GM23338 (cell line): ENCODE measurements around the gene IGF1. TPM values are rescaled to one million over a fixed set of nuclear protein-coding genes. Genes with fewer than 3 reads are reported as not detected.

Experiments used
- ATAC-seq: fragments of 200-7000 bp; cut with Tn5 transposase; 3 replicates; pipeline ENCODE4 v1.9.1; 2020
- DNase-seq: peaks from one replicate; pipeline ENCODE4 v3.0.0-alpha.2; 2015; ENCODE audit warnings: low spot score
- H2AFZ ChIP-seq: fragments of 200-600 bp; sonication (generic); 2 replicates; pipeline ENCODE4 v1.8.0; 2016; ENCODE audit warnings: antibody characterized with exemption, mild to moderate bottlenecking, moderate library complexity
- H3F3A ChIP-seq: fragments of 200-600 bp; sonication (generic); replicated peaks from 2 replicates; pipeline ENCODE4 v1.8.0; 2017; ENCODE audit warnings: antibody characterized with exemption, mixed run types, low read depth
- H3K27ac ChIP-seq: fragments of 200-600 bp; sonication (generic); 2 replicates; pipeline ENCODE4 v1.6.1; 2016; ENCODE audit warnings: low read depth
- H3K27me3 ChIP-seq: fragments of 200-600 bp; sonication (generic); 2 replicates; pipeline ENCODE4 v1.8.0; 2016; ENCODE audit warnings: mild to moderate bottlenecking, mixed run types, moderate library complexity; ENCODE audit not compliant: insufficient read depth
- H3K36me3 ChIP-seq: fragments of 200-600 bp; sonication (generic); 2 replicates; pipeline ENCODE4 v1.8.0; 2016; ENCODE audit warnings: mild to moderate bottlenecking; ENCODE audit not compliant: insufficient read depth
- H3K4me1 ChIP-seq: fragments of 200-600 bp; sonication (generic); 2 replicates; pipeline ENCODE4 v1.8.0; 2016; ENCODE audit warnings: mild to moderate bottlenecking, moderate library complexity; ENCODE audit not compliant: insufficient read depth
- H3K4me2 ChIP-seq: fragments of 200-600 bp; sonication (generic); 2 replicates; pipeline ENCODE4 v1.7.1; 2017; ENCODE audit warnings: mixed run types
- H3K4me3 ChIP-seq: fragments of 200-600 bp; sonication (generic); 2 replicates; pipeline ENCODE4 v1.6.1; 2016; ENCODE audit warnings: mixed run types
- H3K79me2 ChIP-seq: fragments of 200-600 bp; sonication (generic); replicated peaks from 2 replicates; pipeline ENCODE4 v1.8.0; 2017; ENCODE audit warnings: mild to moderate bottlenecking; ENCODE audit not compliant: insufficient read depth
- H3K9me2 ChIP-seq: fragments of 200-600 bp; sonication (generic); 2 replicates; pipeline ENCODE4 v1.8.0; 2017; ENCODE audit not compliant: insufficient read depth
- H4K20me1 ChIP-seq: fragments of 200-600 bp; sonication (generic); replicated peaks from 2 replicates; pipeline ENCODE4 v1.8.0; 2017; ENCODE audit warnings: mild to moderate bottlenecking; ENCODE audit not compliant: insufficient read depth
- H3K27ac Mint-ChIP-seq: 2 replicates; pipeline ENCODE4 v1.8.0; 2020; ENCODE audit warnings: inconsistent platforms, mild to moderate bottlenecking, moderate library complexity, mixed read lengths
- H3K27me3 Mint-ChIP-seq: 3 replicates; pipeline ENCODE4 v1.8.0; 2022; ENCODE audit warnings: low read depth, mild to moderate bottlenecking, moderate library complexity, mixed read lengths, inconsistent platforms; ENCODE audit not compliant: insufficient read depth, poor library complexity
- H3K36me3 Mint-ChIP-seq: 3 replicates; pipeline ENCODE4 v1.8.0; 2021; ENCODE audit warnings: low read depth, mild to moderate bottlenecking, inconsistent platforms, moderate library complexity, mixed read lengths
- H3K4me1 Mint-ChIP-seq: 3 replicates; pipeline ENCODE4 v1.8.0; 2020; ENCODE audit warnings: mild to moderate bottlenecking, inconsistent platforms, mixed read lengths
- H3K4me3 Mint-ChIP-seq: 3 replicates; pipeline ENCODE4 v1.8.0; 2021; ENCODE audit warnings: moderate library complexity, mild to moderate bottlenecking, inconsistent platforms, mixed read lengths
- H3K9me3 Mint-ChIP-seq: 3 replicates; pipeline ENCODE4 v1.8.0; 2020; ENCODE audit warnings: moderate library complexity, mild to moderate bottlenecking, inconsistent platforms, mixed read lengths
- CREB1 ChIP-seq: fragments of 250-450 bp; sonication (Bioruptor Pico); IDR thresholded peaks from 2 replicates; pipeline ENCODE4 v1.5.0; 2020; ENCODE audit warnings: low read depth, mild to moderate bottlenecking, moderate library complexity
- EZH2 ChIP-seq: fragments of 200-600 bp; sonication (generic); IDR thresholded peaks from one replicate; pipeline ENCODE4 v1.8.0; 2017; ENCODE audit warnings: antibody characterized with exemption, mild to moderate bottlenecking, low read depth; ENCODE audit not compliant: unreplicated experiment
- EZH2phosphoT487 ChIP-seq: fragments of 200-600 bp; sonication (generic); IDR thresholded peaks from one replicate; pipeline ENCODE4 v1.8.1; 2018; ENCODE audit warnings: antibody characterized with exemption; ENCODE audit not compliant: unreplicated experiment
- JUNB ChIP-seq: IDR thresholded peaks from one replicate; pipeline ENCODE4 v1.6.1; 2016; ENCODE audit warnings: antibody characterized with exemption; ENCODE audit not compliant: unreplicated experiment
- NANOG ChIP-seq: IDR thresholded peaks from 2 replicates; pipeline ENCODE4 v1.6.1; 2016; ENCODE audit warnings: antibody characterized with exemption, borderline replicate concordance
- POLR2AphosphoS5 ChIP-seq: IDR thresholded peaks from 2 replicates; pipeline ENCODE4 v1.6.1; 2016; ENCODE audit warnings: antibody characterized with exemption, low read depth
- STAT1 ChIP-seq: IDR thresholded peaks from one replicate; pipeline ENCODE4 v1.6.1; 2016; ENCODE audit warnings: antibody characterized with exemption; ENCODE audit not compliant: unreplicated experiment
- ZNF114 ChIP-seq: fragments of 250-450 bp; sonication (Bioruptor Pico); IDR thresholded peaks from 2 replicates; pipeline ENCODE4 v1.5.0; 2020; ENCODE audit warnings: mild to moderate bottlenecking, moderate library complexity
- ZNF331 ChIP-seq: fragments of 250-450 bp; sonication (Bioruptor Pico); IDR thresholded peaks from 2 replicates; pipeline ENCODE4 v1.5.0; 2020; ENCODE audit warnings: low read depth, mild to moderate bottlenecking, moderate library complexity
- polyA plus RNA-seq: library from polyadenylated mRNA; unstranded; fragments of >200 nt; fragmentation: Nextera tagmentation; extraction: Ambion mirVana; gene quantifications from 2 replicates; pipeline ENCODE4 v1.2.1, GENCODE V29; 2016
- total RNA-seq: library from RNA; depleted of rRNA; stranded (reverse); fragments of >200 nt; shearing (Covaris generic); gene quantifications from 2 replicates; pipeline ENCODE4 v1.2.3, GENCODE V29; 2014
- TF ChIP-seq, protein P1 (sequence below), 2 experiments: fragments of 200-600 bp in 1 of 2; sonication (generic) in 1 of 2; conservative IDR thresholded peaks; 2 replicates each; pipeline versions ENCODE4 v1.5.1 to v1.6.1; 2016 to 2017; ENCODE audit warnings: antibody characterized with exemption in 2 of 2, low read depth in 2 of 2, mild to moderate bottlenecking in 2 of 2, moderate library complexity in 1 of 2
- TF ChIP-seq, protein P2 (sequence below): IDR thresholded peaks from one replicate; pipeline ENCODE4 v1.6.1; 2018; ENCODE audit warnings: antibody characterized with exemption; ENCODE audit not compliant: unreplicated experiment
- TF ChIP-seq, protein P3 (sequence below): IDR thresholded peaks from 2 replicates; pipeline ENCODE4 v1.6.1; 2016; ENCODE audit warnings: antibody characterized with exemption
- TF ChIP-seq, protein P4 (sequence below): fragments of 250-450 bp; sonication (Bioruptor Pico); IDR thresholded peaks from 2 replicates; pipeline ENCODE4 v1.5.0; 2020; ENCODE audit warnings: mild to moderate bottlenecking, moderate library complexity

Gene IGF1
- total and polyA plus RNA-seq, 2 experiments from 2014 or later, result 0.29 TPM; not detected in 1

DNA sequence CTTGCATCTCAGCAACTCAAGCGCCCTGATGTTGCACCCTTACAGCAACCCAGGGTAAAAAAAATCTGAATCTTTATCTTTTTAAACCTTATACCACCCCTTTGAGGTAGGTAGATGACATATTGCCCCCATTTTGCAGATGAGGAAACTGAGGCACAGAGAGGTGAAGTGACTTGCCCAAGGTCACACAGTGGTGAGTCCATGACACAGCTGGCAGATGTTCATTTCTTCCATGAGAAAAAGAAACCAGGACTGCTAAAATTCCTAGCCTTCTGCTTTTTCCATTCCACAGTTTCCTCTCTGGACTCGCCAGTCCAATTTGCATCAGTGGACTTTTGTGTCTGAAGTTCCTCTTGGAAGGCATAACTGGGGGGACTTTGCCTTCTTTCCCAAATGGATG, 79.3 kb downstream of the IGF1 start:
- H3K4me3 Mint-ChIP-seq, result no peak overlapping the region
- Histone ChIP-seq H3F3A (no peaks in the 10 kb centered on the region), H3K79me2 (no peaks in the 10 kb centered on the region), H3K9me2 (no peaks in the 10 kb centered on the region), H3K4me2 (no peak overlapping the region), H4K20me1 (no peaks in the 10 kb centered on the region), H3K36me3 (no peaks in the 10 kb centered on the region), H3K4me3 (no peak overlapping the region), H3K27ac (no peak overlapping the region), H3K4me1 (no peaks in the 10 kb centered on the region), H3K27me3 (no peaks in the 10 kb centered on the region), H2AFZ (no peak overlapping the region)
- DNase-seq, result no peak
- no peaks in the 10 kb centered on the region for H3K4me1 Mint-ChIP-seq
- ATAC-seq, result no peak
- no peak overlapping the region for H3K27ac Mint-ChIP-seq
- TF ChIP-seq EZH2 (no peak), ZNF331 (no peak), ZNF114 (CRISPR knock-in tag) (no peak), EZH2phosphoT487 (no peak), CREB1 (CRISPR knock-in tag) (no peak), JUNB (no peak), POLR2AphosphoS5 (no peak), STAT1 (no peak), NANOG (no peak)
- TF ChIP-seq, protein P1, sequence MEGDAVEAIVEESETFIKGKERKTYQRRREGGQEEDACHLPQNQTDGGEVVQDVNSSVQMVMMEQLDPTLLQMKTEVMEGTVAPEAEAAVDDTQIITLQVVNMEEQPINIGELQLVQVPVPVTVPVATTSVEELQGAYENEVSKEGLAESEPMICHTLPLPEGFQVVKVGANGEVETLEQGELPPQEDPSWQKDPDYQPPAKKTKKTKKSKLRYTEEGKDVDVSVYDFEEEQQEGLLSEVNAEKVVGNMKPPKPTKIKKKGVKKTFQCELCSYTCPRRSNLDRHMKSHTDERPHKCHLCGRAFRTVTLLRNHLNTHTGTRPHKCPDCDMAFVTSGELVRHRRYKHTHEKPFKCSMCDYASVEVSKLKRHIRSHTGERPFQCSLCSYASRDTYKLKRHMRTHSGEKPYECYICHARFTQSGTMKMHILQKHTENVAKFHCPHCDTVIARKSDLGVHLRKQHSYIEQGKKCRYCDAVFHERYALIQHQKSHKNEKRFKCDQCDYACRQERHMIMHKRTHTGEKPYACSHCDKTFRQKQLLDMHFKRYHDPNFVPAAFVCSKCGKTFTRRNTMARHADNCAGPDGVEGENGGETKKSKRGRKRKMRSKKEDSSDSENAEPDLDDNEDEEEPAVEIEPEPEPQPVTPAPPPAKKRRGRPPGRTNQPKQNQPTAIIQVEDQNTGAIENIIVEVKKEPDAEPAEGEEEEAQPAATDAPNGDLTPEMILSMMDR (conservative IDR thresholded peaks at IDR 0.05; ENCODE audit: low read depth in 2 of 2), result no peak
- TF ChIP-seq, protein P2, sequence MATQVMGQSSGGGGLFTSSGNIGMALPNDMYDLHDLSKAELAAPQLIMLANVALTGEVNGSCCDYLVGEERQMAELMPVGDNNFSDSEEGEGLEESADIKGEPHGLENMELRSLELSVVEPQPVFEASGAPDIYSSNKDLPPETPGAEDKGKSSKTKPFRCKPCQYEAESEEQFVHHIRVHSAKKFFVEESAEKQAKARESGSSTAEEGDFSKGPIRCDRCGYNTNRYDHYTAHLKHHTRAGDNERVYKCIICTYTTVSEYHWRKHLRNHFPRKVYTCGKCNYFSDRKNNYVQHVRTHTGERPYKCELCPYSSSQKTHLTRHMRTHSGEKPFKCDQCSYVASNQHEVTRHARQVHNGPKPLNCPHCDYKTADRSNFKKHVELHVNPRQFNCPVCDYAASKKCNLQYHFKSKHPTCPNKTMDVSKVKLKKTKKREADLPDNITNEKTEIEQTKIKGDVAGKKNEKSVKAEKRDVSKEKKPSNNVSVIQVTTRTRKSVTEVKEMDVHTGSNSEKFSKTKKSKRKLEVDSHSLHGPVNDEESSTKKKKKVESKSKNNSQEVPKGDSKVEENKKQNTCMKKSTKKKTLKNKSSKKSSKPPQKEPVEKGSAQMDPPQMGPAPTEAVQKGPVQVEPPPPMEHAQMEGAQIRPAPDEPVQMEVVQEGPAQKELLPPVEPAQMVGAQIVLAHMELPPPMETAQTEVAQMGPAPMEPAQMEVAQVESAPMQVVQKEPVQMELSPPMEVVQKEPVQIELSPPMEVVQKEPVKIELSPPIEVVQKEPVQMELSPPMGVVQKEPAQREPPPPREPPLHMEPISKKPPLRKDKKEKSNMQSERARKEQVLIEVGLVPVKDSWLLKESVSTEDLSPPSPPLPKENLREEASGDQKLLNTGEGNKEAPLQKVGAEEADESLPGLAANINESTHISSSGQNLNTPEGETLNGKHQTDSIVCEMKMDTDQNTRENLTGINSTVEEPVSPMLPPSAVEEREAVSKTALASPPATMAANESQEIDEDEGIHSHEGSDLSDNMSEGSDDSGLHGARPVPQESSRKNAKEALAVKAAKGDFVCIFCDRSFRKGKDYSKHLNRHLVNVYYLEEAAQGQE, result no peak
- TF ChIP-seq, protein P3, sequence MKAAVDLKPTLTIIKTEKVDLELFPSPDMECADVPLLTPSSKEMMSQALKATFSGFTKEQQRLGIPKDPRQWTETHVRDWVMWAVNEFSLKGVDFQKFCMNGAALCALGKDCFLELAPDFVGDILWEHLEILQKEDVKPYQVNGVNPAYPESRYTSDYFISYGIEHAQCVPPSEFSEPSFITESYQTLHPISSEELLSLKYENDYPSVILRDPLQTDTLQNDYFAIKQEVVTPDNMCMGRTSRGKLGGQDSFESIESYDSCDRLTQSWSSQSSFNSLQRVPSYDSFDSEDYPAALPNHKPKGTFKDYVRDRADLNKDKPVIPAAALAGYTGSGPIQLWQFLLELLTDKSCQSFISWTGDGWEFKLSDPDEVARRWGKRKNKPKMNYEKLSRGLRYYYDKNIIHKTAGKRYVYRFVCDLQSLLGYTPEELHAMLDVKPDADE, result no peak
- TF ChIP-seq, protein P4, sequence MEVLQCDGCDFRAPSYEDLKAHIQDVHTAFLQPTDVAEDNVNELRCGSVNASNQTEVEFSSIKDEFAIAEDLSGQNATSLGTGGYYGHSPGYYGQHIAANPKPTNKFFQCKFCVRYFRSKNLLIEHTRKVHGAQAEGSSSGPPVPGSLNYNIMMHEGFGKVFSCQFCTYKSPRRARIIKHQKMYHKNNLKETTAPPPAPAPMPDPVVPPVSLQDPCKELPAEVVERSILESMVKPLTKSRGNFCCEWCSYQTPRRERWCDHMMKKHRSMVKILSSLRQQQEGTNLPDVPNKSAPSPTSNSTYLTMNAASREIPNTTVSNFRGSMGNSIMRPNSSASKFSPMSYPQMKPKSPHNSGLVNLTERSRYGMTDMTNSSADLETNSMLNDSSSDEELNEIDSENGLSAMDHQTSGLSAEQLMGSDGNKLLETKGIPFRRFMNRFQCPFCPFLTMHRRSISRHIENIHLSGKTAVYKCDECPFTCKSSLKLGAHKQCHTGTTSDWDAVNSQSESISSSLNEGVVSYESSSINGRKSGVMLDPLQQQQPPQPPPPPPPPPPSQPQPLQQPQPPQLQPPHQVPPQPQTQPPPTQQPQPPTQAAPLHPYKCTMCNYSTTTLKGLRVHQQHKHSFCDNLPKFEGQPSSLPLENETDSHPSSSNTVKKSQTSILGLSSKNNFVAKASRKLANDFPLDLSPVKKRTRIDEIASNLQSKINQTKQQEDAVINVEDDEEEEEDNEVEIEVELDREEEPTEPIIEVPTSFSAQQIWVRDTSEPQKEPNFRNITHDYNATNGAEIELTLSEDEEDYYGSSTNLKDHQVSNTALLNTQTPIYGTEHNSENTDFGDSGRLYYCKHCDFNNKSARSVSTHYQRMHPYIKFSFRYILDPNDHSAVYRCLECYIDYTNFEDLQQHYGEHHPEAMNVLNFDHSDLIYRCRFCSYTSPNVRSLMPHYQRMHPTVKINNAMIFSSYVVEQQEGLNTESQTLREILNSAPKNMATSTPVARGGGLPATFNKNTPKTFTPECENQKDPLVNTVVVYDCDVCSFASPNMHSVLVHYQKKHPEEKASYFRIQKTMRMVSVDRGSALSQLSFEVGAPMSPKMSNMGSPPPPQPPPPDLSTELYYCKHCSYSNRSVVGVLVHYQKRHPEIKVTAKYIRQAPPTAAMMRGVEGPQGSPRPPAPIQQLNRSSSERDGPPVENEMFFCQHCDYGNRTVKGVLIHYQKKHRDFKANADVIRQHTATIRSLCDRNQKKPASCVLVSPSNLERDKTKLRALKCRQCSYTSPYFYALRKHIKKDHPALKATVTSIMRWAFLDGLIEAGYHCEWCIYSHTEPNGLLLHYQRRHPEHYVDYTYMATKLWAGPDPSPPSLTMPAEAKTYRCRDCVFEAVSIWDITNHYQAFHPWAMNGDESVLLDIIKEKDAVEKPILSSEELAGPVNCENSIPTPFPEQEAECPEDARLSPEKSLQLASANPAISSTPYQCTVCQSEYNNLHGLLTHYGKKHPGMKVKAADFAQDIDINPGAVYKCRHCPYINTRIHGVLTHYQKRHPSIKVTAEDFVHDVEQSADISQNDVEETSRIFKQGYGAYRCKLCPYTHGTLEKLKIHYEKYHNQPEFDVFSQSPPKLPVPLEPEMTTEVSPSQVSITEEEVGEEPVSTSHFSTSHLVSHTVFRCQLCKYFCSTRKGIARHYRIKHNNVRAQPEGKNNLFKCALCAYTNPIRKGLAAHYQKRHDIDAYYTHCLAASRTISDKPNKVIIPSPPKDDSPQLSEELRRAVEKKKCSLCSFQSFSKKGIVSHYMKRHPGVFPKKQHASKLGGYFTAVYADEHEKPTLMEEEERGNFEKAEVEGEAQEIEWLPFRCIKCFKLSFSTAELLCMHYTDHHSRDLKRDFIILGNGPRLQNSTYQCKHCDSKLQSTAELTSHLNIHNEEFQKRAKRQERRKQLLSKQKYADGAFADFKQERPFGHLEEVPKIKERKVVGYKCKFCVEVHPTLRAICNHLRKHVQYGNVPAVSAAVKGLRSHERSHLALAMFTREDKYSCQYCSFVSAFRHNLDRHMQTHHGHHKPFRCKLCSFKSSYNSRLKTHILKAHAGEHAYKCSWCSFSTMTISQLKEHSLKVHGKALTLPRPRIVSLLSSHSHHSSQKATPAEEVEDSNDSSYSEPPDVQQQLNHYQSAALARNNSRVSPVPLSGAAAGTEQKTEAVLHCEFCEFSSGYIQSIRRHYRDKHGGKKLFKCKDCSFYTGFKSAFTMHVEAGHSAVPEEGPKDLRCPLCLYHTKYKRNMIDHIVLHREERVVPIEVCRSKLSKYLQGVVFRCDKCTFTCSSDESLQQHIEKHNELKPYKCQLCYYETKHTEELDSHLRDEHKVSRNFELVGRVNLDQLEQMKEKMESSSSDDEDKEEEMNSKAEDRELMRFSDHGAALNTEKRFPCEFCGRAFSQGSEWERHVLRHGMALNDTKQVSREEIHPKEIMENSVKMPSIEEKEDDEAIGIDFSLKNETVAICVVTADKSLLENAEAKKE, result no peak
- H3K9me3 Mint-ChIP-seq, result no peaks in the 10 kb centered on the region
- H3K27me3 Mint-ChIP-seq, result no peaks in the 10 kb centered on the region
- H3K36me3 Mint-ChIP-seq, result no peaks in the 10 kb centered on the region
